Pancreas (tissue), 10 donors: ENCODE measurements around the gene DOCK4. TPM values are rescaled to one million over a fixed set of nuclear protein-coding genes. Genes with fewer than 3 reads are reported as not detected.

ENCODE experiments used
- ATAC-seq, 4 donors: fragments of 200-7000 bp; cut with Tn5 transposase; one replicate each; pipeline versions ENCODE4 v1.8.0 to v1.9.1; 2020; ENCODE audit warnings: mild to moderate bottlenecking in 4 of 4, moderate library complexity in 4 of 4
- DNase-seq, 6 donors: peaks; one replicate each; pipeline ENCODE4 v3.0.0-alpha.2; 2020
- FAIRE-seq: peaks from 2 replicates; lab custom pipeline; 2012; peaks lifted over from hg19 to GRCh38; lab: Jason Lieb, UNC
- H3K27ac ChIP-seq, 4 donors: fragments of 200-600 bp; sonication (generic); 1 replicate in 3 of 4; 2 replicates in 1 of 4; pipeline versions ENCODE4 v1.5.0 to v1.8.0; 2020
- H3K27me3 ChIP-seq, 4 donors: fragments of 200-600 bp; one replicate each; pipeline ENCODE4 v1.8.0; 2021
- H3K36me3 ChIP-seq, 3 donors: fragments of 200-600 bp; sonication (generic) in 1 of 3; one replicate each; pipeline versions ENCODE4 v1.5.0 to v1.8.0; 2020 to 2021
- H3K4me1 ChIP-seq, 3 donors: fragments of 200-600 bp; one replicate each; pipeline ENCODE4 v1.8.0; 2021
- H3K4me3 ChIP-seq, 4 donors: fragments of 200-600 bp; sonication (generic) in 2 of 4; one replicate each; pipeline versions ENCODE4 v1.5.0 to v1.8.0; 2020 to 2021
- H3K9me3 ChIP-seq, 4 donors: fragments of 200-600 bp; one replicate each; pipeline ENCODE4 v1.8.0; 2021
- WGBS, 2 donors: extraction: QIAGEN DNeasy Blood & Tissue Kit; methylation state at CpG; one replicate each; pipeline ENCODE4 v1.1.7; 2013; 5-methylcytosine and 5-hydroxymethylcytosine counted together
- intact Hi-C, 3 donors: fragments of 100-400 bp; cut with DNase I; formaldehyde crosslinking; loops; one replicate each; pipeline versions ENCODE4 v1.11.1 to v1.14.2; 2022
- polyA plus RNA-seq, 2 donors: library from polyadenylated mRNA; stranded (reverse); fragments of 200-250 nt; gene quantifications; one replicate each; pipeline ENCODE4 v1.2.3, GENCODE V29; 2013
- total RNA-seq, 6 donors: library from RNA; stranded (reverse); fragmentation: NEBNext Ultra II Directional in 4 of 6; extraction: Animal tissue kit (Norgen Biotek cat#: 25700) in 4 of 6; gene quantifications; one replicate each; pipeline versions ENCODE4 v1.2.1 to v1.2.4, GENCODE V29; 2021 to 2023
- TF ChIP-seq, protein P1 (sequence below), 4 donors: fragments of 200-600 bp; sonication (generic) in 3 of 4; IDR thresholded peaks; one replicate each; pipeline versions ENCODE4 v1.5.0 to v1.8.0; 2021; ENCODE audit warnings: antibody characterized with exemption in 4 of 4
- donor health status: healthy with polysubstance abuse.
- donor health status: DM: no; HTN: no; CAD: no; lungs with moderate emphysema.
- donor health status: DM: no; HTN: no; CAD: no.
- donor health status: control.
- donor health status: control.
- donor health status: Bipolar disorder and iron deficiency.
- donor health status: DM: yes; HTN: yes; CAD: no.
- donor health status: DM: no; HTN: no; CAD: no.
- donor health status: DM: no; HTN: no; CAD: no.
- donor health status: DM: yes; HTN: yes; CAD: no.

The DOCK4 gene
- total and polyA plus RNA-seq, 8 donors, result 5.4 to 15.5 (median 6.1) TPM

GRCh38 chr7:112052993-112053736 lies 153.0 kb downstream of the DOCK4 start:
- Histone ChIP-seq H3K27me3 (no peaks in the 10 kb centered on the region), H3K36me3 (no peaks in the 10 kb centered on the region), H3K27ac (no peak overlapping the region), H3K4me1 (peaks cover 0 to 11% (median 9%) of the 10 kb centered on the region in 3 donors), H3K4me3 (no peak overlapping the region), H3K9me3 (no peaks in the 10 kb centered on the region)
- no peak for ATAC-seq
- TF ChIP-seq, protein P1, sequence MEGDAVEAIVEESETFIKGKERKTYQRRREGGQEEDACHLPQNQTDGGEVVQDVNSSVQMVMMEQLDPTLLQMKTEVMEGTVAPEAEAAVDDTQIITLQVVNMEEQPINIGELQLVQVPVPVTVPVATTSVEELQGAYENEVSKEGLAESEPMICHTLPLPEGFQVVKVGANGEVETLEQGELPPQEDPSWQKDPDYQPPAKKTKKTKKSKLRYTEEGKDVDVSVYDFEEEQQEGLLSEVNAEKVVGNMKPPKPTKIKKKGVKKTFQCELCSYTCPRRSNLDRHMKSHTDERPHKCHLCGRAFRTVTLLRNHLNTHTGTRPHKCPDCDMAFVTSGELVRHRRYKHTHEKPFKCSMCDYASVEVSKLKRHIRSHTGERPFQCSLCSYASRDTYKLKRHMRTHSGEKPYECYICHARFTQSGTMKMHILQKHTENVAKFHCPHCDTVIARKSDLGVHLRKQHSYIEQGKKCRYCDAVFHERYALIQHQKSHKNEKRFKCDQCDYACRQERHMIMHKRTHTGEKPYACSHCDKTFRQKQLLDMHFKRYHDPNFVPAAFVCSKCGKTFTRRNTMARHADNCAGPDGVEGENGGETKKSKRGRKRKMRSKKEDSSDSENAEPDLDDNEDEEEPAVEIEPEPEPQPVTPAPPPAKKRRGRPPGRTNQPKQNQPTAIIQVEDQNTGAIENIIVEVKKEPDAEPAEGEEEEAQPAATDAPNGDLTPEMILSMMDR (IDR thresholded peaks at IDR 0.05), result no peak
- intact Hi-C loops, result no loop called here
- 63 to 69% methylated on average over 1 of the region's 1 CpG for WGBS, 2 donors
- no peak for DNase-seq
- FAIRE-seq, result no peak

GRCh38 chr7:112052498-112052897 lies 153.7 kb downstream of the DOCK4 start:
- no peak for FAIRE-seq
- Histone ChIP-seq H3K9me3 (no peaks in the 10 kb centered on the region), H3K4me3 (no peak overlapping the region), H3K36me3 (no peaks in the 10 kb centered on the region), H3K27me3 (no peaks in the 10 kb centered on the region), H3K27ac (no peak overlapping the region), H3K4me1 (peaks cover 0 to 11% (median 9%) of the 10 kb centered on the region in 3 donors)
- 71 to 76% methylated on average over 1 of the region's 1 CpG for WGBS, 2 donors
- ATAC-seq, result no peak
- TF ChIP-seq, protein P1 (IDR thresholded peaks at IDR 0.05), result no peak
- intact Hi-C loops, result no loop called here
- DNase-seq, result no peak

- Histone ChIP-seq H3K4me3 (no peak overlapping the region), H3K36me3 (no peaks in the 10 kb centered on the region), H3K9me3 (no peaks in the 10 kb centered on the region), H3K27ac (no peak overlapping the region), H3K27me3 (no peaks in the 10 kb centered on the region), H3K4me1 (peaks cover 0 to 11% (median 0%) of the 10 kb centered on the region in 3 donors)
- 11 to 20% methylated on average over 4 of the region's 4 CpGs for WGBS, 2 donors
- FAIRE-seq, result no peak
- ATAC-seq, result no peak
- no peak for DNase-seq
- TF ChIP-seq, protein P1 (IDR thresholded peaks at IDR 0.05), result no peak
- intact Hi-C loops, result no loop called here
Observed at GRCh38 chr7:112050250-112050881, 155.8 kb downstream of the DOCK4 start.

- DNase-seq, result no peak
- 77 to 88% methylated on average over 2 of the region's 2 CpGs for WGBS, 2 donors
- ATAC-seq, result no peak
- no peak for FAIRE-seq
- H3K27me3 ChIP-seq, result no peaks in the 10 kb centered on the region
- TF ChIP-seq, protein P1 (IDR thresholded peaks at IDR 0.05), result no peak
- H3K27ac ChIP-seq, result no peak overlapping the region
- no peak overlapping the region for H3K4me3 ChIP-seq
- peaks cover 0 to 11% (median 0%) of the 10 kb centered on the region in 3 donors for H3K4me1 ChIP-seq
- no peaks in the 10 kb centered on the region for H3K36me3 ChIP-seq
- intact Hi-C loops, result no loop called here
- no peaks in the 10 kb centered on the region for H3K9me3 ChIP-seq
Observed at GRCh38 chr7:112049555-112050249, 156.5 kb downstream of the DOCK4 start.
